SK-N-SH (cell line): Measurements from ENCODE around the gene GRP. TPM values are rescaled to one million over a fixed set of nuclear protein-coding genes. Genes with fewer than 3 reads are reported as not detected.

Source experiments
- CTCF ChIA-PET: fragments of 300-600, 350-600 bp; formaldehyde crosslinking; extraction: SDS; loops from one replicate; lab custom pipeline; 2021; lab: Yijun Ruan, JAX
- POLR2A ChIA-PET: fragments of 350-600 bp; sonication (Branson Sonifier 250); formaldehyde crosslinking; extraction: SDS; loops from one replicate; lab custom pipeline; 2020; ENCODE audit warnings: antibody characterized with exemption, inconsistent platforms; lab: Yijun Ruan, JAX
- DNase-seq: peaks from one replicate; pipeline ENCODE4 v3.0.0; 2012
- H2AFZ ChIP-seq: fragments of 200-600 bp; sonication (generic); 2 replicates; pipeline ENCODE4 v1.8.1; 2016; ENCODE audit warnings: antibody characterized with exemption, mild to moderate bottlenecking, low read depth
- H3F3A ChIP-seq: fragments of 200-600 bp; sonication (generic); replicated peaks from 2 replicates; pipeline ENCODE3; 2016; ENCODE audit warnings: antibody characterized with exemption, mild to moderate bottlenecking; ENCODE audit not compliant: insufficient read depth
- H3K27ac ChIP-seq, 2 experiments: fragments of 200-500 bp in 1 of 2; fragments of 200-600 bp in 1 of 2; sonication (Bioruptor generic) in 1 of 2; sonication (generic), shearing (Covaris generic) in 1 of 2; 2 replicates each; pipeline versions ENCODE4 v1.5.1 to v1.6.1; 2014 to 2016; ENCODE audit warnings: low read depth in 2 of 2, inconsistent platforms in 1 of 2, low read length in 1 of 2, mild to moderate bottlenecking in 1 of 2, mixed read lengths in 1 of 2
- H3K27me3 ChIP-seq: fragments of 200-600 bp; sonication (generic), shearing (Covaris generic); 2 replicates; pipeline ENCODE4 v1.6.1; 2016; ENCODE audit warnings: mixed run types; ENCODE audit not compliant: insufficient read depth
- H3K36me3 ChIP-seq, 2 experiments: fragments of 200-500 bp in 1 of 2; fragments of 200-600 bp in 1 of 2; sonication (Bioruptor generic) in 1 of 2; sonication (generic) in 1 of 2; replicated peaks in 1 of 2; 2 replicates each; pipeline versions ENCODE3 to v1.5.1; 2014 to 2016; ENCODE audit warnings: low read length in 1 of 2, mild to moderate bottlenecking in 1 of 2; ENCODE audit not compliant: insufficient read depth in 2 of 2, control insufficient read depth in 1 of 2
- H3K4me1 ChIP-seq, 2 experiments: fragments of 200-500 bp in 1 of 2; fragments of 200-600 bp in 1 of 2; sonication (Bioruptor generic) in 1 of 2; sonication (generic), shearing (Covaris generic) in 1 of 2; 2 replicates each; pipeline versions ENCODE4 v1.5.1 to v1.6.1; 2014 to 2016; ENCODE audit warnings: low read depth in 1 of 2, low read length in 1 of 2, mixed run types in 1 of 2; ENCODE audit not compliant: insufficient read depth in 2 of 2, control insufficient read depth in 1 of 2
- H3K4me2 ChIP-seq: fragments of 200-600 bp; sonication (generic), shearing (Covaris generic); 2 replicates; pipeline ENCODE4 v1.6.1; 2017; ENCODE audit warnings: mixed run types
- H3K4me3 ChIP-seq, 2 experiments: fragments of 200-500 bp in 1 of 2; fragments of 200-600 bp in 1 of 2; sonication (Bioruptor generic) in 1 of 2; sonication (generic), shearing (Covaris generic) in 1 of 2; 2 replicates each; pipeline versions ENCODE4 v1.5.1 to v1.8.1; 2014 to 2016; ENCODE audit warnings: low read depth in 2 of 2, inconsistent platforms in 1 of 2, low read length in 1 of 2, mild to moderate bottlenecking in 1 of 2, mixed read lengths in 1 of 2, moderate library complexity in 1 of 2
- H3K79me2 ChIP-seq: fragments of 200-600 bp; sonication (generic); 2 replicates; pipeline ENCODE4 v1.8.1; 2017; ENCODE audit warnings: mild to moderate bottlenecking; ENCODE audit not compliant: insufficient read depth
- H3K9ac ChIP-seq: fragments of 200-600 bp; sonication (generic); 2 replicates; pipeline ENCODE4 v1.6.1; 2017; ENCODE audit warnings: mixed run types
- H3K9me2 ChIP-seq: fragments of 200-600 bp; sonication (generic); 2 replicates; pipeline ENCODE4 v1.6.1; 2017; ENCODE audit warnings: mixed run types
- H3K9me3 ChIP-seq: fragments of 200-600 bp; sonication (generic); 2 replicates; pipeline ENCODE4 v1.6.1; 2017; ENCODE audit warnings: mixed run types, mild to moderate bottlenecking, moderate library complexity
- H4K20me1 ChIP-seq: fragments of 200-600 bp; sonication (generic); 2 replicates; pipeline ENCODE4 v1.6.1; 2017; ENCODE audit warnings: mild to moderate bottlenecking, mixed run types; ENCODE audit not compliant: insufficient read depth
- CHD2 ChIP-seq: fragments of 150-350 bp; IDR thresholded peaks from 2 replicates; pipeline ENCODE4 v1.6.1; 2018; ENCODE audit warnings: low read length; ENCODE audit not compliant: partially characterized antibody
- EP300 ChIP-seq, 2 experiments: IDR thresholded peaks; 2 replicates each; pipeline versions ENCODE4 v1.4.0 to v1.6.1; 2012; ENCODE audit warnings: borderline replicate concordance in 1 of 2, low read depth in 1 of 2, low read length in 1 of 2
- EZH2phosphoT487 ChIP-seq: fragments of 200-600 bp; sonication (generic); IDR thresholded peaks from 2 replicates; pipeline ENCODE4 v1.6.1; 2017; ENCODE audit warnings: low read depth, mixed run types, mild to moderate bottlenecking, antibody characterized with exemption, moderate library complexity, borderline replicate concordance
- IRF3 ChIP-seq: fragments of 150-350 bp; IDR thresholded peaks from 2 replicates; pipeline ENCODE4 v1.6.1; 2016; ENCODE audit warnings: mild to moderate bottlenecking, low read depth, low read length
- MEF2A ChIP-seq: IDR thresholded peaks from 2 replicates; pipeline ENCODE4 v1.4.0; 2012; ENCODE audit warnings: low read depth, borderline replicate concordance
- NFIC ChIP-seq: IDR thresholded peaks from 2 replicates; pipeline ENCODE4 v1.4.0; 2012; ENCODE audit warnings: borderline replicate concordance
- PBX3 ChIP-seq: IDR thresholded peaks from 2 replicates; pipeline ENCODE4; 2012
- RAD21 ChIP-seq: IDR thresholded peaks from 2 replicates; pipeline ENCODE4 v1.6.1; 2012; ENCODE audit warnings: mild to moderate bottlenecking, low read length
- REST ChIP-seq: IDR thresholded peaks from 2 replicates; pipeline ENCODE4 v1.6.1; 2012; ENCODE audit warnings: mild to moderate bottlenecking, low read depth, low read length, moderate library complexity
- RFX5 ChIP-seq: IDR thresholded peaks from 2 replicates; pipeline ENCODE4 v1.6.1; 2012; ENCODE audit warnings: mild to moderate bottlenecking, improper control_type of control experiment, low read length
- SMC3 ChIP-seq: IDR thresholded peaks from 2 replicates; pipeline ENCODE4 v1.6.1; 2012; ENCODE audit warnings: low read depth, low read length, improper control_type of control experiment
- TCF12 ChIP-seq: IDR thresholded peaks from 2 replicates; pipeline ENCODE4 v1.4.0; 2012
- USF1 ChIP-seq: IDR thresholded peaks from 2 replicates; pipeline ENCODE4 v1.4.0; 2012; ENCODE audit warnings: low read depth, borderline replicate concordance
- USF2 ChIP-seq: fragments of 150-350 bp; IDR thresholded peaks from 2 replicates; pipeline ENCODE4 v1.6.1; 2017; ENCODE audit warnings: antibody characterized with exemption, low read length, low read depth, borderline replicate concordance
- ZBTB33 ChIP-seq: IDR thresholded peaks from 2 replicates; pipeline ENCODE4 v1.4.0; 2012; ENCODE audit warnings: low read depth, borderline replicate concordance
- WGBS: methylation state at CpG from one replicate; pipeline ENCODE4 v1.1.6; 2017; ENCODE audit warnings: low lambda C conversion rate; 5-methylcytosine and 5-hydroxymethylcytosine counted together
- polyA plus RNA-seq, 3 experiments: library from polyadenylated mRNA; depleted of rRNA; stranded (reverse); fragments of >200 nt; gene quantifications; 2 replicates each; pipeline ENCODE4 v1.2.3, GENCODE V29; 2012

GRP gene
- polyA plus RNA-seq, 1 of the 3 experiments (the other 2 are of a cell fraction), result 2.8 TPM

GRCh38 chr18:59271606-59272220 is 51.8 kb downstream of the GRP start:
- POLR2A ChIA-PET, result no interaction called here

More at GRCh38 chr18:59271606-59272220, 51.8 kb downstream of the GRP start:
- no peaks in the 10 kb centered on the region for H3K79me2 ChIP-seq
- H3K4me3 ChIP-seq, result no peak overlapping the region
- H3K36me3 ChIP-seq, result no peaks in the 10 kb centered on the region
- peaks cover 3% of the 10 kb centered on the region for H3F3A ChIP-seq
- H3K9me3 ChIP-seq, result no peaks in the 10 kb centered on the region
- CTCF ChIA-PET, result interaction anchor here (0.9 to 4.4 kb wide), 8 partner anchors 8 to 552 kb away, joined by 3 to 18 read pairs (median 6); no protein-coding TSS in a partner anchor
- no peaks in the 10 kb centered on the region for H4K20me1 ChIP-seq
- no peak for DNase-seq
- 83% methylated on average over 14 of the region's 14 CpGs for WGBS
- TF ChIP-seq USF1, result no peak
- TF ChIP-seq NFIC, result no peak
- TF ChIP-seq EP300 (IDR thresholded peaks at IDR 0.05; ENCODE audit: borderline replicate concordance in 1 of 2, low read depth in 1 of 2, low read length in 1 of 2), result no peak
- TF ChIP-seq REST, result no peak
- no peak for TF ChIP-seq PBX3
- no peak for TF ChIP-seq RAD21
- no peak for TF ChIP-seq RFX5
- TF ChIP-seq IRF3, result no peak
- no peak for TF ChIP-seq USF2
- no peak for TF ChIP-seq MEF2A
- no peak for TF ChIP-seq ZBTB33
- TF ChIP-seq TCF12, result no peak
- no peak for TF ChIP-seq EZH2phosphoT487
- no peak for TF ChIP-seq SMC3
- TF ChIP-seq CHD2, result no peak
- H3K27me3 ChIP-seq, result peaks cover 97% of the 10 kb centered on the region
- peaks cover 4 to 12% of the 10 kb centered on the region in 2 experiments; a peak in 2 of 4 replicates for H3K4me1 ChIP-seq
- no peak overlapping the region for H2AFZ ChIP-seq
- no peak overlapping the region for H3K4me2 ChIP-seq
- H3K9me2 ChIP-seq, result no peaks in the 10 kb centered on the region
- H3K9ac ChIP-seq, result no peak overlapping the region
- H3K27ac ChIP-seq, result no peak overlapping the region
